ENCODE data around the gene ZNF827.

DNA sequence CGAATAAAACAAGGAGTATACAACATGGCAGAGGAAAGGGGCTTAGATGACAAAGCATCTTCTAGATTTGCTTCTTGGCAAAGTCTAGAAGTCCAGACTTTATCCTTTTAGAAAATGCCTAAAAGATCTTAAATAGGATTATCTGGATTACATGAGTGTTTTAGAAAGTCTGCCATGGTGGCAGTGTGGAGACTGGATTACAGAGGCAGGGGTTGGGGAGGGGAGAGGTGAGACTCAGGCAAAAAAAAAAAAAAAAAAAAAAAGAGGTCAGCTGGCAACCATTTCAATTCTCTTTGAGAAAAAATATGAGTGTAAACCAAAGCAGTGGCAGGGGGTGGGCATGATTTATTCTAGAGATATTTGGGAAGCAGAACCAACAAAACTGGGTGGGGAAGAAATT is 17.4 kb downstream of the ZNF827 start:
- TF ChIP-seq YY1 (IDR thresholded peaks at IDR 0.05; ENCODE audit: insufficient read depth, insufficient read length) (no peak), SUZ12 (IDR thresholded peaks at IDR 0.05; ENCODE audit: extremely low read depth, insufficient read depth, insufficient read length) (no peak), ZNF274 (IDR thresholded peaks at IDR 0.05; ENCODE audit: low read depth, low read length) (no peak)

Measured in NT2/D1 (cell line).